Measurements from ENCODE around the gene RAD52.

RAD52 gene

DNA sequence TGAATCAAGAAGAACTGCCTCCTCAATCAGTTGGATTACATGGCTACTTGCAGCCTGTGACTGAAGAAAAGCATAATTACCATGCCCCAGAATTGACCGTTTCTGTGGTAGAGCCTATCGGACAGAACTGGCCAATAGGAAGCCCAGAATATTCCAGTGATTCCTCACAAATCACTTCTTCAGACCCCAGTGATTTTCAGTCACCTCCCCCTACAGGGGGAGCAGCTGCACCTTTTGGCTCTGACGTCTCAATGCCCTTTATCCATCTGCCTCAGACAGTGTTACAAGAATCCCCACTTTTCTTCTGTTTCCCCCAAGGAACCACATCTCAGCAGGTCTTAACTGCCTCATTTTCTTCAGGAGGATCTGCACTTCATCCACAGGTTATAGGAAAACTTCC lies 80.8 kb downstream of the RAD52 start:
- DNase-seq (ENCODE audit: low spot score): no peak

DNA sequence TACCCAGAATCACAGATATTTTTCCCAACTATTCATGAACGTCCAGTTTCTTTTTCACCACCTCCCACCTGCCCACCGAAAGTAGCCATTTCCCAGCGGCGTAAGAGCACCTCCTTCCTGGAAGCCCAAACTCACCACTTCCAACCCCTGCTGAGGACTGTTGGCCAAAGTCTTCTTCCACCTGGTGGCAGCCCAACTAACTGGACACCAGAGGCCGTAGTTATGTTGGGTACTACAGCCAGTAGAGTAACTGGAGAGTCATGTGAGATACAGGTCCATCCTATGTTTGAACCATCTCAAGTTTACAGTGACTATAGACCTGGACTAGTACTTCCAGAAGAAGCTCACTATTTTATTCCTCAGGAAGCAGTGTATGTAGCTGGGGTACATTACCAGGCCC lies 81.6 kb downstream of the RAD52 start:
- DNase-seq (ENCODE audit: low spot score): no peak

DNA sequence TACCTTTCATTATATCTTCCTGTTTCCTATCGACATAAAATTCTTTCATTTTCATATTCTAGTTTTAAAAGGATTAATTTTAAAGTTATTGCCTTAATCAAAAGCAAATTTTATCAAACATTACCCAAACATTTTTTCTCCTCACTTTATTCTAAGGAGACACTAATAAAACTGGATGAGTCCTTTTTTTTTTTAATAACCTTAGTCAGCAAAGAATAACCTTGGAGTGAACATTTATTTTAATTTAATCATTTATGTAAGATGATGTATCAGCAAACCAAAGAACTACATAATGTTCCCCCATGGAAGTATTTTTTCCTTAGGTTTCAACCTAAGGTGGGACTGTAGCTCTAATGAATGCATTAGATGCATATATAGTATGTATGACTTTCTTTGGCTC lies 83.9 kb downstream of the RAD52 start:
- no peak for DNase-seq (ENCODE audit: low spot score)

DNA sequence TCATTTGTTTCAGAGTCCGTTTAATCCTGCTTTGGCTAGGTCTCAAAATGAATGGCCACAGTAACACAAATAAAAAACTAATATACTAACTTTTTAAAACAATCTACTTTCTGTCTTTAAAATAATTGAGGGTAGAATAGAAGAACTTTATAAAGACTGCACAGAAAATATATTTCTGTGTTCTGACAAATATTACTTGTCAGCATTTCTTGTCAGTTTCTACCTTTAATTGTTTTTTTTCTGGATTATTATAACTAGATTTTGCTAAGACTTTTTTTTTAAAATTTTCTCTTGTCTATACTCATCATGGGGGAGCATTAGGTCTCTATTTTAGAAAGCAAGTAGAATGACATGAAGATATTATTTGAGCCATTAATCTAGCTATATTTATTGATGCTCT lies 86.2 kb downstream of the RAD52 start:
- no peak for DNase-seq (ENCODE audit: low spot score)

DNA sequence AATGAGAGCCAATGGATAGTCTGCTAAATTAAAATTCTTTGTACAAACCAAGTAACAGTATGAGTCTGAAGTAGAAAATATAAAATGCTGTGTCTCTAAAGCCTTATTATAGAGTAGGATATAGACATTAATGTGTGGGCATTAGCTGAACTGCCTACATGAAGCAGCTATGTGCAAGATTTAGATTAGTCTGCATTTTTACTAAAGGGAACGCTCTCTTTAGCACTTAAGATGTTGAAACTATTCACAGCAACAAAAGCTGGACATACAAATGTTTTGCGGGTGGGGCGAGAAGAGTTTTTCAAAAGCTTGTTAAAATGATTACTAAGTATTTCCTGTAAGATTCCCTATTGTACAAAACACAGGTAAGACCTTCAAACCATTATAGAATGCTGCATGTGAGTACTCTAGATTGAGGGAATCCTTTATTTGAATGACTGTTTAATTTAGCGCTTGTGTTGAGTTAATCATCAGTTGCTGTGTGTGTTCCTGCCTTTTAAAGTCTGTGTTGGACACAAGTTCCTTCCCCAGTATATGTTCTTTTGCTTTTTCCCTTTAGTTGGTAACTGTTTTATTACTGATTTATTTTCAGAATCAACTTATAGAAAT lies 87.1 kb downstream of the RAD52 start:
- DNase-seq (ENCODE audit: low spot score): no peak

Measured in HuH-7.5 (cell line).